AG04450 (cell line): ENCODE results near the gene RIMBP2. TPM values are rescaled to one million over a fixed set of nuclear protein-coding genes. Genes with fewer than 3 reads are reported as not detected.

Experiments
- CTCF ChIA-PET: fragments of 300-600, 350-600 bp; formaldehyde crosslinking; extraction: SDS; loops from one replicate; lab custom pipeline; 2022; ENCODE audit warnings: antibody characterized with exemption, inconsistent platforms; lab: Charles Lee
- POLR2A ChIA-PET: fragments of 350-600 bp; formaldehyde crosslinking; extraction: SDS; loops from one replicate; lab custom pipeline; 2021; ENCODE audit warnings: antibody characterized with exemption, inconsistent platforms; lab: Yijun Ruan, JAX
- DNase-seq: peaks from one replicate; pipeline ENCODE4 v3.0.0-alpha.2; 2011; ENCODE audit warnings: low read depth, low spot score
- H3K27ac ChIP-seq: one replicate; pipeline ENCODE4 v1.5.1; 2012; ENCODE audit warnings: low read depth, low read length, control low read depth
- H3K27me3 ChIP-seq: one replicate; pipeline ENCODE4 v1.6.0; 2012; ENCODE audit warnings: low read length; ENCODE audit not compliant: control insufficient read depth, insufficient read depth
- H3K4me3 ChIP-seq: 2 replicates; pipeline ENCODE4 v1.5.1; 2011; ENCODE audit warnings: mild to moderate bottlenecking, low read depth, low read length, control low read depth
- H3K9me3 ChIP-seq: 2 replicates; pipeline ENCODE4 v1.5.1; 2012; ENCODE audit warnings: low read length; ENCODE audit not compliant: control insufficient read depth, insufficient read depth
- CTCF ChIP-seq: IDR thresholded peaks from 2 replicates; pipeline ENCODE4 v1.5.1; 2011; ENCODE audit warnings: low read depth, low read length, control low read depth, inconsistent platforms
- polyA plus RNA-seq: library from polyadenylated mRNA; depleted of rRNA; stranded (reverse); fragments of >200 nt; gene quantifications from 2 replicates; pipeline ENCODE4 v1.2.3, GENCODE V29; 2011

The RIMBP2 gene
- polyA plus RNA-seq, 1 experiment, result not detected

- Histone ChIP-seq H3K27ac (no peak overlapping the region), H3K9me3 (peaks cover 76% of the 10 kb centered on the region), H3K4me3 (no peak overlapping the region), H3K27me3 (no peaks in the 10 kb centered on the region)
- POLR2A ChIA-PET, result no interaction called here
- DNase-seq, result no peak
- TF ChIP-seq CTCF, result no peak
- CTCF ChIA-PET, result no interaction called here
Measured at GRCh38 chr12:130574402-130574801, 141.7 kb downstream of the RIMBP2 start.

GRCh38 chr12:130573766-130574165, 142.3 kb downstream of the RIMBP2 start:
- no peak for DNase-seq
- Histone ChIP-seq H3K27ac (no peak overlapping the region), H3K27me3 (no peaks in the 10 kb centered on the region), H3K9me3 (peaks cover 76% of the 10 kb centered on the region), H3K4me3 (no peak overlapping the region)
- POLR2A ChIA-PET, result no interaction called here
- TF ChIP-seq CTCF, result no peak
- CTCF ChIA-PET, result no interaction called here

GRCh38 chr12:130573235-130573634, 142.9 kb downstream of the RIMBP2 start:
- peaks cover 76% of the 10 kb centered on the region for H3K9me3 ChIP-seq
- DNase-seq, result no peak
- POLR2A ChIA-PET, result no interaction called here
- H3K27ac ChIP-seq, result no peak overlapping the region
- H3K4me3 ChIP-seq, result no peak overlapping the region
- H3K27me3 ChIP-seq, result no peaks in the 10 kb centered on the region
- CTCF ChIA-PET, result no interaction called here
- no peak for TF ChIP-seq CTCF

GRCh38 chr12:130572553-130572952, 143.5 kb downstream of the RIMBP2 start:
- ChIA-PET POLR2A (no interaction called here), CTCF (no interaction called here)
- no peak overlapping the region for H3K4me3 ChIP-seq
- DNase-seq, result no peak
- peaks cover 76% of the 10 kb centered on the region for H3K9me3 ChIP-seq
- no peak for TF ChIP-seq CTCF
- H3K27me3 ChIP-seq, result no peaks in the 10 kb centered on the region
- H3K27ac ChIP-seq, result no peak overlapping the region

- no peak overlapping the region for H3K4me3 ChIP-seq
Measured at GRCh38 chr12:130571734-130572133, 144.4 kb downstream of the RIMBP2 start.

More at GRCh38 chr12:130571734-130572133, 144.4 kb downstream of the RIMBP2 start:
- no peak for DNase-seq
- Histone ChIP-seq H3K27me3 (no peaks in the 10 kb centered on the region), H3K9me3 (peaks cover 80% of the 10 kb centered on the region), H3K27ac (no peak overlapping the region)
- ChIA-PET POLR2A (no interaction called here), CTCF (no interaction called here)
- TF ChIP-seq CTCF, result no peak
